Stimulated activated CD4-positive, alpha-beta T cell treated with anti-CD3 and anti-CD28 coated beads, Interleukin-4, amount 100 ng/mL, for 4 hours (primary cell): ENCODE data around the gene LBP.
"Not testable (repeated sequence)": the region's sequence is repeated elsewhere in the genome, so short reads cannot be mapped to it uniquely, and the experiment has no call there.

Source experiments
- DNase-seq, 2 experiments: peaks; one replicate each; pipeline ENCODE4 v3.0.0-alpha.2; 2020

LBP gene

DNA sequence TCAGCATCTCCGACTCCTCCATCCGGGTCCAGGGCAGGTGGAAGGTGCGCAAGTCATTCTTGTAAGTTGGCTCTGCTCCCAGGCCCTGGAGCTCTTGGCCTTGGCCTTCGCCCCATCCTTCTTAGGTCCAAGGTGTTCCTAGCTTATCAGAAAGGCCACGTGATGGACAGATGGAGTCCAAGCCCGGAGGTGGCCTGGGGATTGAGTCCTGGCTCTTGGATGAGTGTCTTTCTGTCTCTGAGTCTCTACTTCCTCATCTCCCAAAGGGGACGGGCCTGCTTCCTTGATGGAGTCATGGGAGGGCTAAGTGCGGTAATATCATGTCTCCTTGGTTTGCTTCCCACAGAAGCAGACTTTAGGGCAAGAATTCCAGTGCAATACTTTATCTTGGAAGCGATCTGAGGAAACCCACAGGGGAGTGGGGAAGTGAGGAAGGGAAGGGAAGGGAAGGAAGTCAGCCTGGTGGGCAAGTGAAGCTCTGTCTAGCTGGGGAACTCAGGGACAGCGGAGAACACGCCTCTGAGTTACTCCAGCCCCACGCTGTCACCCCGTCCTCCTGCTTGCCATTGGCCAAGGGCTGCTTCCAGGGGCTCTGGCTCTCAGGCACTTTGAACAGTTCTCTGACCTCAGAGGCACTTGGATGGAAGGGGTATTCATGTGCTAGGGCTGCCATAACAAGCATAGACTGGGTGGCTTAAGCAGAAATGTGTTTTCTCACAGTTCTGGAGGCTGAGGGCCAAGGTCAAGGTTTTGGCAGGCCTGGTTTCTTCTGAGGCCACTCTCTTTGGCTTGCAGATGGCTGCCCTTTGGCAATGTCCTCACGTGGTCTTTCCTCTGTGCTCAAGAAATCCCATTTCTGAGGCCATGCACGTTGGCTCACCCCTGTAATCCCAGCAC, 4.8 kb downstream of the LBP start:
- DNase-seq: no peak

DNA sequence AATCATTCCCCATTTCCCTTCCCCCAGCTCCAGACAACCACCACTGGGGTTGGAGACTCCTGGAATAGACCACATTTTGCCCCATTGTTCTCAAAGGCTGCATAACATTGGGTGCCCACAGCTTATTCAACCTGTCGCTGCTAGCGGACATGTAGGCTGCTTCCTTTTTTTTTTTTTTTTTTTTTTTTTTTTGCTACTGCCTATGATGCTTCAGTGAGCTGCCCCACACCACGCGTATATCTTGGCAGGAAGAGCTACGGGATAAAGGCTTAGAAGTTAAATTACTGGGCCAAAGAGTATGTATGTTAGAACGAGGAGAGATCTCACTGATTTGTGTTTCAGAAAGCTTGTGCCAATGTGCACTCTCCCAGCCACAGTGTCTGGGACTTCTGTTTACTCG, 7.0 kb downstream of the LBP start:
- DNase-seq: no peak

DNA sequence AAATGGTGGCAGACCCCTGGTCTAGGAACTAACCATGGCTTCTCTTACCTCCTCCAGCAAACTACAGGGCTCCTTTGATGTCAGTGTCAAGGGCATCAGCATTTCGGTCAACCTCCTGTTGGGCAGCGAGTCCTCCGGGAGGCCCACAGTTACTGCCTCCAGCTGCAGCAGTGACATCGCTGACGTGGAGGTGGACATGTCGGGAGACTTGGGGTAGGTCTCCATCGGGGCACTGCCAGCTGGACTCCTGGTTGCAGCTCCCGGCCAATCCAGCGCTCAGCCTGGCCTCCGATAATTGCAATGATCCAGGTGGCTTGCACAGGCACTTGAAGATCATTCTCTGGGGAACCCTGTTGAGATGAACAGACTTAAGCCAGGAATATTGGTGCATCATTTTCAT, 7.9 kb downstream of the LBP start:
- DNase-seq: no peak

DNA sequence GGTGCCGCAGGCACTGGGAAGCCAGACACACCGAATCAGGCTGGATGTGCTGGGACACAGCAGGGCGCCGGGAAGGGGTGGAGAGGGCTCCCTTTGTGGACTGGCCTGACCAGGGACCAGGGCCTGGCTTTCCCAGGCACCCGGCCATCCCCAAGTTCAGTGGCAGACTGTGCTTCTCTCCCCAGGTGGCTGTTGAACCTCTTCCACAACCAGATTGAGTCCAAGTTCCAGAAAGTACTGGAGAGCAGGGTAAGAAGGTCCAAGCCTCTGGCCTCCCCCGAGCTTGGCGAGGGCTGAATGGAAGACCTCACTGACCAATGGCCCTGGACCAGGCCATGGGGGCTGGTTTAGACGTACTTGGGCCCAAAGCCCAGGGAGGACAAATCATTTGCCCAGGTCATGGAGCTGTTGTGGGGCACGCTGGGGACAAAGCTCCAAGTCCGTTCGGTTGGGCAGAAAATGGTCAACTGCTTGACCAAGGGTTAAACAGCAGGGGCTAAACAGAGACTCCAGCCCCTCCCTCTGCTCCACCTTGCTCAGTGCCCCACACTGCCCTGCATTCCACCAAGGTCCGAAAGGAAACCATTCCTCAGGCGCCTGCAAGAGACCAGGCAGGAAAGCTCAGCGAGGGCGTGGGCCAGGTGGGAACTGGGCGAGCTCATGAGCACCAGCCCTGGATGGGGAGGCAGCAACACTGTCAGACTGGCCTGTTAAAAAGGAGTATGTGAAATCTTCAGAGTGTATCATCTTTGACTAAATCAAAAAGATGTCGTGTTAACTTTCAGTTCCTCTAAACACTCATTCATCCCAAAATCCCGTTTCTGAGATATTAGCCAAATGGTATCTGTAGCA, 9.1 kb downstream of the LBP start:
- DNase-seq: no peak

DNA sequence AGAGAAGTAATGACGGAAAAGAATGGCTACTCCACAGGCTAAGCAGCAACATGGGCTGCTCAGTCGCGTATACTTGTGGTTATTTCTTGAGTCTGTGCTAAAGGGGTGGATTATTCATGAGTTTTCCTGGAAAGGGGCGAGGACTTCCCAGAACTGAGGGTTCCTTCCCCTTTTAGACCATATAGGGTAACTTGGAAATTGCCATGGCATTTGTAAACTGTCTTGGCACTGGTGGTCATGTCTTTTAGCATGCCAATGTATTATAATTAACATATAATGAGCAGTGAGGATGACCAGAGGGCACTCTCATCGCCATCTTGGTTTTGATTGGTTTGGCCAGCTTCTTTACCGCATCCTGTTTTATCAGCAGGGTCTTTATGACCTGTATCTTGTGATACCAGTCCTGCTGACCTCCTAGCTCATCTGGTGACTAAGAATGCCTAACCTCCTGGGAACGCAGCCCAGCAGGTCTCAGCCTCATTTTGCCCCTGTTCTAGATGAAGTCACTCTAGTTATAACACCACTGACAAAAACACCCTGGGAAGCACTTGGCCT, 11.4 kb downstream of the LBP start:
- DNase-seq: no peak

DNA sequence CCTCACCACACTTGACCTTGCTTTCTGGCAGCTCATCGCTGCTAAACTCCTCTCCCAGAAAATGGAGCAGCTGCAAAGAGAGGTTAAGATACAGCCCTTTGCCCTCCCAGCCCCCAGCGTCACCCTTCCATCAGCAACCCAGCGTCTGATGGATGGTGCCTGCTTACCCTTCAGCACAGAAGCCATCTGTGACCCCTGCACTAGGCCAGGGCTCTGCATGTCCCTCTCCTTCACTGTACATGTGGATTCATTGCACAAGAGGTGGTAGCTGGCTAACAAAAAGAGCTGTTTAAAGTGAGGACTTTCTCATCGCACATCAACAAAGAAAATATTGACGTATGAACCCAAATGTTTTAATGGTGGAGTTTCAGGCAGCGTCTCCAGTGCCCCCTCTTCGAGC, 12.3 kb downstream of the LBP start:
- DNase-seq: no peak

DNA sequence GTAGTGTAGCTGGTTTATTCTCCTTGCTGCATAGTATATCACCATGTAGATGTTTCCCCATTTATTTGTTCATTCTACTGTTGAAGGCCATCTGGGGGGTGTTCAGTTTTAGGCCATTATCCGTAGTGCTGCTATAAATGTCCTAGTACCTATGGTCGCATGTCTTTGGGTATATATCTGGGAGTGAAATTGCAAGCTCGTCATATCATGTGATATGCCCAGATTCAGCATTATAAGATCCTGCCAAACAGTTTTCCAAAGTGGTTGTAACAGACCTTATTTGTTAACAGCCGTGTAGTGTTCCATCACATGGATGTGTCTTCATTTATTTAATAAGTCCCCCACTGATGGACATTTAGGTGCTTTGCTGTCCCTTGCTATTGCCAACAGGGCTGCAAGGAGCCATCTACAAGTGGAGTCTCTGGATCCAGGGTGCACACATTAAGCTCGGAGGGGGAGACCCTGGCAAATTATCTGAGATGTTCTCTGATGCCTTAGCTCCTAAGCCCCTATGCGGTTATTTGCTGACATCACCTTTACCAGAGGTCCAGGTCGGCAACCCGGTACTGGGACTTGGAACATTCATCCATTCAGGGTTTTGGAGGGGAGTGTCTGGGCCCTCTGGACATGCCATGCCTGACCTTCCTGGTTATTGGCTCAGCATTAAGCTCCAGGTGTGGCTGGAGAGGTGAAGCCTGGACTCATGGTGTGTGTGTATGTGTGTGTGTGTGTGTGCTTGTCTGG, 16.9 kb downstream of the LBP start:
- no peak for DNase-seq

DNA sequence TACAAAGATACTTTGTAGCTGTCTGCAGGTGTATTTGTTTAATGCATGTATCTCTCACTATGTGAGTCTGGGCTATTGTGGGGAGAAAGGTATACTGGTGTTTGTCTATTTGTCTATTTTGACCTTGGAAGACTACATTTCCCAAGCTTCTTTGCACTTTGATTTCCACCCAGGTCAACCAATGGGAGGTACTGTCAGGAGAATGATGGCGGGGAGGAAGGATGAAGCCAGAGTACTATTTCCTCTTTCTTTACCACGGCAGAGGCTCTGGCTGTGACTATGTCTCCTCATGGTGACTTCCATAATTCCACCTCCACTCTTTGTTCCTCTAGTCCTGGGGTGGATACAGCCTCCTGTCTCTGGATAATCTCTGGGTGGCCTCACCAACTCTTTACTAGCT, 23.1 kb downstream of the LBP start:
- no peak for DNase-seq

DNA sequence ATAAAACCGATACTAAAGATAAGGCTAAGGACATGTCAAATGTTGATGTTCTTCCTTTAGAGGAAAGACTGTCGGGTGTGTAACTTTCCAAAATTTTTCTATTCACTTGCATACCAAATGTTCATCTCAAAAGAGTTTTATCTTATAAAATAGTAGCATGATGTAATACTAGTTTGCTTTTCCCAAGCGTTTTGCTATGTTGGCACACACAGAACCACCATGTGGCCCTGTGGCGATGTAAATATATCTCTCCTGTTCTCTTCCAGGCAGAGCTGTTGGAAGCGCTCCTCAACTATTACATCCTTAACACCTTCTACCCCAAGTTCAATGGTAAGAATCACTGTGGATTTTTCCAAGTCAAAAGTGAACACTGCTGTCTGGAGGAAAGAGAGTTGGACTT, 26.5 kb downstream of the LBP start:
- DNase-seq: no peak

DNA sequence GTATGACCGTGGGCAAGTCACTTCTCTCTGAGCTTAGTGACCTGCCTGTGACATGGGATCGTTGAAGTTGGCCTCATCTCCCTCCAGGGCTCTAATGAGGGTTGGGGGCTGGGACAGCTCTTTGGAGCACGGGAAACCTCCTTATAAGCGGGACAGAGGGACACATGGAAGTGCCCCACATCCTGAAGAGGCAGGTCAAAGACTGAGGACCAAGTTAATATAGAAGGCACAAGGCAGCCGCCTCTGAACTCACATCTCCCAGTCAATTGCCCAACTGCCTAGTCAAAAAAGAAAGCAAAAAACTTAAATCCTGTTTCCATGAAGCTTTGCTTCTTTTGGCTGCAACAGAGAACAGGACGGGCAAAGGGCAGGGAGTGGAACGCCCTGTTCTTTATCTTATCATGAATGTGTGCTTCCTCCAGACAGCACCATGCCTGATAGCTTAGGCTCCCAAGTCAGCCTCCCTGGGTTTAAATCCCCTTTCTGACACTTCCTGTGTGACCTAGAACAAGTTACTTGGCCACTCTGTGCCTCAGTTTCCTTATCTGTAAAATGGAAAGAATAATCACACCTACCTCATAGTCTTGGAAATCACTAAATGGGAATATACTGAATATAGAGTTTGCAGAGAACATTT, 27.1 kb downstream of the LBP start:
- DNase-seq: no peak

DNA sequence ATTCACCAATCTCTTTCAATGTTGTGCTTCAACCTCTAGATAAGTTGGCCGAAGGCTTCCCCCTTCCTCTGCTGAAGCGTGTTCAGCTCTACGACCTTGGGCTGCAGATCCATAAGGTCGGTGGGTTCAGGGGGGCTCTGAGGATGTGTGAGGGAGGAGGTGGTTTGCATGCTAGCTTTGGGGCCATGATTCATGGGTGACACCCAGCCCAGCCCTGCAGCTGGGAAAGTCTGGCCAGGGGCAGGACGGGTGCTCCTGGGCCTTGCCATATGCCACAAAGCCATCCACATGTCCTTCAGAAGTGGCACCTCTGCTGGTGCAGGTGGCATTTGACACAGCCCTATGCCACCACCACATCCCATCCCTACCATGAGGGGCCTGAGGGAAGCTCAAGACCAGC, 27.6 kb downstream of the LBP start:
- DNase-seq: no peak

DNA sequence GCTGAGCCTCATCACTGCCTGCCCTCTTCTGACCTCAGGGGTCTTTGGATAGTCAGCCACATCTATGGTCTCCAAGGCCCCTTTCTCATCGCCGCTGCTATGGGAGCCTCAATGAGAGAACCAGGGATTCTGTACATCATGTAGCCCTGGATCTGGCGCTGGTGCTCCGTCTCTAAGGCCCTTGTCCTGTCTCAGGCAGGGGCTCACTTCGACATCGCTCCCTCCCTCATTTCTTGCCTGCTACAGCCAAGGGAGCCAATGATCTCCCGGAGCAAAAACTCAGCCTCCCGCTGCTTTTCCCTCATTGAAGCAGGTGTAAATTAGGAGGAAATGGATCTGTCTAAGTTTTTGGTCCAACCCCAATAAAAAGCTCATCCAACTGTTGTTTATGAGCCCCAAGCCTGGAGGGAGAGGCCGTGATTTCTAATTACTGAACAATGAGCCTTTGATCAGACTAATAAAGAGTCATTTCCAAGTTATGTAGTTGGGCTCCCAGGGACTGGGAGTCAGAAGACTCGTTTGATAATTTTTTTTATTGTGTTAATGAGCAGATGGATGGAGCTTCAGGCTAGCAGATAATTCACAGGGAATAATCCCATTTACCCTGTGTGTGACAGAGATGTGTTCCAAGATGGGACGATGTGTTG, 30.9 kb downstream of the LBP start:
- no peak for DNase-seq

DNA sequence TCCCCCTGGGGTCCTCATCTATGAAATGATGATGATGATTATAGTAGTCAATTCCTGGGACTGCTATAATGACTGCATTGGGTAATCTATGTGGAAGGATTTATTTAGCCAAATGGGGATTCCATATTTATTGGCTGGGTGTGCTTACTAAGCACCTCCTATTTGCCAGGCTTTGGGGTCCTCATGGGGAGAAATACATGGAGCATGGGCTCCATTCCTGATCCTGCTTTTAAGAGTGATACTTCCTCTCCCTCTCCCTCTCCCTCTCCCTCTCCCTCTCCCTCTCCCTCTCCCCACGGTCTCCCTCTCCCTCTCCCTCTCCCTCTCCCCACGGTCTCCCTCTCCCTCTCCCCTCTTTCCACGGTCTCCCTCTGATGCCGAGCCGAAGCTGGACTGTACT, 31.6 kb downstream of the LBP start:
- DNase-seq: not testable (repeated sequence)

DNA sequence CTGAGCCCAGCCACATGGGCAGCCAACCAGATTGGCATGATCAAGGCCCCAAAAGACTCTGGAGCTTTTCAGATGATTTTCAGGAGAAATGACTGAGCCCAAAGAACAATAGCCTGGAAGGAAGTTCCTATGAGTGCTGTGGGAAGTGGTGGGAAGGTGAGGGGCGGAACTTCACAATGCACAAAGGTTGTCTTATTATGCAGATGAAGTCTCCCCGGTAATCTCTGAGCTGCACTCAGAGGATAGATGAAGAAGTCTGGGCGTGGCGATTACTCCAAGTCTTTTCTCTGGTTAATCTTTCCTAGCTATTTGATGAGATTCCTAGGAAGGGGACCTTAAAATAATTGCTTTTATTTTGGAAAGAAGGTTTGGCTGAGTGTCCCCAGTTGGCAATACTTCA, 36.9 kb downstream of the LBP start:
- DNase-seq: no peak

DNA sequence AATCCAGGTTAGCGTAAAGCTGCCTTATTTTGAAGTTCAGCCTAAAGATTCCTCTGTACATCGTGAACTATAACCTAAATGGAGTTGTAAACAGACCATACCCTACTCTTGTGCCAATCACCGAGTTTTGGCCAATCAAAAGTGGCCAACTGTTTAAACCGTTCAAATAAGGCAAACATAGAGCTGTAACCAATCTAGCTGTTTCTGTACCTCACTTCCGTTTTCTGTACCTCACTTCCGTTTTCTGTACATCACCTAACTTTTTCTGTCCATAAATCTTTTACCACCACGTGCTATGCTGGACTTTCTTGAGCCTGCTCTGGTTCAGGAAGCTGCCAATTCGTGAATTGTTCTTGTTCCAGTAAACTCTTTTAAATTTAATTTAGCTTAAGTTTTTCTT, 39.7 kb downstream of the LBP start:
- no peak for DNase-seq

DNA sequence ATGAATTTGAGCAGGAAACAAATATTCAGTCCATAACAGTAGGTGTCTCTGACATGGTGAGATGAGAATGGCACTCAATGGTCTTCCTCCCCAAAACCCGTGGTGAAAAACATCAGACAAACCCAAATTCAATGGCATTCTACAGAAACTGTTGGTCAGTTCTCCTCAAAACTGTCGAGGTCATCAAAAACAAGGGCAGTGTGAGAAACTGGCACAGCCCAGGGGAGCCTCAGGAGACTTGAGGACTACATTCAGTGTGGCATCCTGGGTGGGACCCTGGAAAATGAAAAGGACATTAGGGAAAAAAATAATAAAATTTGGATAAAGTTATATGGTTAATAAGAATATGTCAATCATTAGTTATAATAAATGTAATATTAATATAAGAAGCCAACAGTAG, 40.6 kb downstream of the LBP start:
- DNase-seq: no peak

DNA sequence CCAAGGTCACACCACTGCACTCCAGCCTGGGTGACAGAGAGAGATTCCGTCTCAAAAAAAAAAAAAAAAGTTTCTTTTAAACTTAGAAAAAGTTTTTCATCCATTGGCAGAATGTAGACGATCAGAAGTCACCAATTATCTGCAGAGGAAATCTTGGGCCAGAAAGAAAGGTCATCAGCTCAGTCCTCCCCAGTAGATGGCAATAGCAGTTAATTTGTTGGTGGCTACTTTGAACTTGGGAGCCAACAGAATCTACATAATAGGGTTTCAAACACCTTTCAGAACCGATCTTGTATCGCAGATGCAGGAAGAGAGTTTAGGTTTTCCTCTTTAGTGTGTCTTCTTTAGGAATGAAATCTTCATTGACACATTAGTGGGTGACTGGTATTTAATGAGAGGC, 41.7 kb downstream of the LBP start:
- no peak for DNase-seq

DNA sequence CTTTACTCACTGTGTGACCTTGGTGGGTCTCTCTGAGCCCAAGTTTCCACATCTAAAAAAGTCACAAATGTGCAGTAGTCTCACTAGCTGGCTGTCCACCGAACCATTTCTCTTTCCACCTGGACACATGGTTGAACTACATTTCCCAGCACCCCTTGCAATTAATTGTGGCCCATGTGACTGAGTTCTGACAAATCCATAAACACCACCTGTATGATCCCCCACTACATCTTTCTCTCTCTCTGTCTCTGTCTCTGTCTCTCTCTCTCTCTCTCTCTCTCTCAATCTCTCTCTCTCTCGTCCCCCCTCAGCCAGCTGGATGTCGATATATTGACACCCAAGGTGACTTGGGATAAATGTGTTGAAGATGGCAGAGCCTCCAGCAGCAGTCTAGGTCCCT, 46.1 kb downstream of the LBP start:
- DNase-seq: no peak

DNA sequence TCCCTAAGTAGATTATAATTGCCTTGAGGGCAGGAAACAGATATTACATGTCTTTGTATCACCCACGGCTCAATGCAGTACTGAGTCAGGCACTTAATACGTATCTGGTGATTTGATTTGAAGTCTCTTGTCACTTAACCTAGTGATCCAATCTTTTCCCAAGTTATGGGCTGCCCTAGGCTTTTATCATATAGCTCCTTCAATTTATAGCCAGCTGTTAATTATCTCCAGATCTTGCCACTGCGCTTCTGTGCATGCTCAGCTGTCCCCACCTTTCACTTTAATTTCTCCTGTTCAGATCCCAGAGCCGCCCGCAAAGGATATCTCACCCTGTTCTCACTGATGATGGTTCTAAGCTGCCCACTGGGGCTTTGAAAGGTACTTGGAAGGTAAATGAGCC, 47.0 kb downstream of the LBP start:
- no peak for DNase-seq

DNA sequence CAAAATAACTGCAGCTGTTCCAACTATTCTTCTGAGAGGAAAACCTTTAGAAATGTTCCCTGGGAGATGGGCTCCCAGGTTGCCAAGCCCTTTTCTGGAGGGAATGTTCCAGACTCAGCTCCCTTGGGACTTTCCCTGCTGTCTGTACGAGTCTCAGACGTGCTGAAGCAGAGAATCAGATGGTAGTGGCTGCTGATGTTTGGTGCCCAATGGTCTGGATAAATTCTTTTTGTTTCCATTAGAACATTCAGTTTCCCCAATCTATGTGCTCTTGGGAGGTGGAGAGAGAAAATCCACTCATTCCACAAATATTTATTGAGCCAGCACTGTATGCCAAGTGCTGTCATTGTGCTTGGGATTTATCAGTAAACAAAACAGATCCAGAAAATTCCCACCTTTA, 48.9 kb downstream of the LBP start:
- no peak for DNase-seq

DNA sequence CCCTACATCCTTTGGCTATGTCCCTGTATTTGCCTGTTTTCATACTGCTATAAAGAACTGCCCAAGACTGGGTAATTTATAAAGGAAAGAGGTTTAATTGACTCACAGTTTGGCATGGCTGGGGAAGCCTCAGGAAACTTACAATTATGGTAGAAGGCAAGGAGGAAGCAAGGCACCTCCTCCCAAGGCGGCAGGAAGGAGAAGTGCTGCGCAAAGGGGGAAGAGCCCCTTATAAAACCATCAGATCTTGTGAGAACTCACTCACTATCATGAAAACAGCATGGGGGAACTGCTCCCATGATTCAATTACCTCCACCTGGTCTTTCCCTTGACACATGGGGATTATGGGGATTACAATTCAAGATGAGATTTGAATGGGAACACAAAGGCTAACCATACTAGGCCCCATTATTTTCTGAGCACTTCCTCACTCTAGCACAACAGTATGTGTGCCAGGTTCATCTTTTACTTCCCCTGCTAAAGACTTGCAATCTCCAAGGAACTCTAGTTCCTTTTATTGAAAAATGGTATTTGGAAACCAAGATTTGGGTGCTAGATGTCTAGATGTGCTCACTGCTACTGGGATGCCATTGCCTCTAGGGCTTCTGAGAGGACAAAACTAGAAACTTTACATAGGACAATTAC, 49.6 kb downstream of the LBP start:
- DNase-seq: not testable (repeated sequence)

DNA sequence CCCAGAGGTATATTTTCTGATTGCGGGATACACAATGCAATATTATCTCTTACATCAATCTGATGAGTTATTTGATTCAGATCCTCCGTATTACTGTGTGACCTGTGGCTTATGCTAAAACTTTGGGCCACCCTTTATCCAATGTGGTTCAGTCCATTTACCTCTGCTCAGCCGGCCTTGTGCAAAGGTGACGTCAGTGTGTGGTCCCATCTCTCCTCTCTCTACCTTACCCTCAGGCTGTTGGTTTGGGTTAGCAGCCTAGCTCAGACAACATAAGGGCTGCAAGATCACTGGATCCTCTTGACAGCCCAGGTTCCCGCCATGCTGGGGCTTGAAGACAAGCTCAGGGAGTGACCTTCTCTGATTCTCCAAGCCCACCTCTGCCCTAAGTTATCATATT, 55.8 kb downstream of the LBP start:
- no peak for DNase-seq
